Stimulated activated CD8-positive, alpha-beta memory T cell treated with anti-CD3 and anti-CD28 coated beads, Interleukin-7, amount 100 ng/mL, for 48 hours (primary cell): ENCODE results near the gene KCNT1.
"Not testable (repeated sequence)": the region's sequence is repeated elsewhere in the genome, so short reads cannot be mapped to it uniquely, and the experiment has no call there.

Experiments used
- DNase-seq, 2 donors: peaks; one replicate each; pipeline ENCODE4 v3.0.0-alpha.2; 2020; ENCODE audit warnings: low read depth in 1 of 2; ENCODE audit errors: extremely low read depth in 1 of 2

KCNT1 gene

GRCh38 chr9:135672786-135673185 lies 29.2 kb upstream of the KCNT1 start:
- DNase-seq = not testable (repeated sequence)

- DNase-seq = no peak
These were observed 28.0 kb upstream of the KCNT1 start for GRCh38 chr9:135673941-135674340.

GRCh38 chr9:135674977-135675376 lies 27.0 kb upstream of the KCNT1 start:
- DNase-seq = no peak

- DNase-seq = no peak
These were observed 25.1 kb upstream of the KCNT1 start for GRCh38 chr9:135676891-135677290.

GRCh38 chr9:135677641-135678168 lies 24.3 kb upstream of the KCNT1 start:
- no peak for DNase-seq

- DNase-seq = no peak
These were observed 23.6 kb upstream of the KCNT1 start for GRCh38 chr9:135678236-135679017.

- DNase-seq = no peak
These were observed 21.9 kb upstream of the KCNT1 start for GRCh38 chr9:135680056-135680455.

GRCh38 chr9:135681161-135681560 lies 20.8 kb upstream of the KCNT1 start:
- DNase-seq = no peak

- DNase-seq = no peak
These were observed 18.5 kb upstream of the KCNT1 start for GRCh38 chr9:135683401-135684034.

- DNase-seq = no peak
These were observed 17.3 kb upstream of the KCNT1 start for GRCh38 chr9:135684691-135685090.

- no peak for DNase-seq
These were observed 14.8 kb upstream of the KCNT1 start for GRCh38 chr9:135687216-135687615.

- DNase-seq = no peak
These were observed 13.0 kb upstream of the KCNT1 start for GRCh38 chr9:135689011-135689410.

GRCh38 chr9:135690836-135691570 lies 11.0 kb upstream of the KCNT1 start:
- DNase-seq = no peak

- no peak for DNase-seq
These were observed 9.6 kb upstream of the KCNT1 start for GRCh38 chr9:135692410-135692809.

- no peak for DNase-seq
These were observed 8.7 kb upstream of the KCNT1 start for GRCh38 chr9:135693265-135693664.

GRCh38 chr9:135693771-135694170 lies 8.2 kb upstream of the KCNT1 start:
- no peak for DNase-seq

- DNase-seq = no peak
These were observed 7.6 kb upstream of the KCNT1 start for GRCh38 chr9:135694414-135694813.

GRCh38 chr9:135695036-135695435 lies 6.9 kb upstream of the KCNT1 start:
- no peak for DNase-seq

GRCh38 chr9:135695642-135696041 lies 6.3 kb upstream of the KCNT1 start:
- DNase-seq = no peak

- no peak for DNase-seq
These were observed 5.5 kb upstream of the KCNT1 start for GRCh38 chr9:135696446-135696845.

GRCh38 chr9:135697226-135697625 lies 4.8 kb upstream of the KCNT1 start:
- no peak for DNase-seq

GRCh38 chr9:135698236-135698635 lies 3.7 kb upstream of the KCNT1 start:
- DNase-seq = no peak
